PFSK-1 (cell line): ENCODE data around the gene RTN1.

Experiments used
- POLR2AphosphoS5 ChIP-seq: IDR thresholded peaks from 2 replicates; pipeline ENCODE4 v1.6.1; 2012; ENCODE audit warnings: low read depth, mild to moderate bottlenecking, control low read depth, low read length, moderate library complexity
- SIN3A ChIP-seq: IDR thresholded peaks from 2 replicates; pipeline ENCODE4 v1.6.1; 2012; ENCODE audit warnings: mild to moderate bottlenecking, low read length, moderate library complexity, borderline replicate concordance; ENCODE audit not compliant: insufficient read depth
- TAF1 ChIP-seq: IDR thresholded peaks from 2 replicates; pipeline ENCODE4 v1.6.1; 2012; ENCODE audit warnings: low read length, control low read depth, borderline replicate concordance; ENCODE audit not compliant: insufficient read depth
- TF ChIP-seq, protein P1 (sequence below), 2 experiments: IDR thresholded peaks; 2 replicates each; pipeline versions ENCODE4 v1.6.1 to v1.8.0; 2011 to 2012; ENCODE audit warnings: low read depth in 2 of 2, low read length in 2 of 2, control low read depth in 1 of 2, inconsistent platforms in 1 of 2, mild to moderate bottlenecking in 1 of 2, moderate library complexity in 1 of 2; ENCODE audit not compliant: insufficient read depth in 1 of 2

DNA sequence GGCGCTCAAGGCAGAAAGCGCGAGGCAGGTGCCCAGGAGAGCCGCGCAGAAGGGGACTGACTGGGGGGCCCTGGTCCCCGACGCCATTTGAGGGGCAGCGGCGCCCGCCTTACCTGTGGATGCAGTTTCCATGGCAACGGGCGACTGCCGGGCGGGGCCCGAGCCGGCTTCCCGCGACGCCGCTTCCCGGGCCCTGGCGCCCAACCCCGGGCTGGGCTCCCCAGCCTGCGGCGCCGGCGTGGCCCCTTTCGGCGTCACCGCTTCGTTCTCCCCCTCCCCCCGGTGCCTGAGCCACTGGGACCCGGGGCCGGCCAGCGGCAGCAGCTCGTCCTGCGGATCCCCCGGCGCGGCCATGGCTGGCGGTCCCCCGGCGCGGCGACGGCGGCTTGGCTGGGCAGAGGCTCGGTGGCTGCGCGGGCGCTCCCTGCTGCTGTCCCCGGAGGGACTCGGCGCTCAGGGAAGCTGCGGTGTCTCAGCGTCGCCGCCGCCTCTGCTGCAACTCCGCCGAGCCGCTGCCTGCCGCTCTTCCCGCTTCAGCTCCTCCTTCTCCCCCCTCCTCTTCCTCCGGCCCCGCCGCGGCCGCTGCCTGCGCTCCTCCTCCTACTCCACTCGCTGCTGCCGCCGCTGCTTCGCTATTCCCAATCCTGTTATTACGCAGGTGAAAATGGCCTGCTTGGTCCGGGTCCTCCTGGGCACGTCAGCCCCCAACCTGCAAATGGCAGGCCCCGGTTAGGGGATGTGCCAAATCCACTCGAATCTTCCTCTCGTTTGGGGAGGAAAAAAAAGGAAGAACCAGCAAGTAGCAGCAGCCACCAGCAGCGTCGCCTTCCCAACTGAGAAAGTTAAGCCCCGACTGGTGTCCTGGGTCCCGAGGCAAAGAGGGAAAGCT is at the start of gene RTN1:
- no peak for TF ChIP-seq SIN3A
- no peak for TF ChIP-seq POLR2AphosphoS5
- TF ChIP-seq, protein P1, sequence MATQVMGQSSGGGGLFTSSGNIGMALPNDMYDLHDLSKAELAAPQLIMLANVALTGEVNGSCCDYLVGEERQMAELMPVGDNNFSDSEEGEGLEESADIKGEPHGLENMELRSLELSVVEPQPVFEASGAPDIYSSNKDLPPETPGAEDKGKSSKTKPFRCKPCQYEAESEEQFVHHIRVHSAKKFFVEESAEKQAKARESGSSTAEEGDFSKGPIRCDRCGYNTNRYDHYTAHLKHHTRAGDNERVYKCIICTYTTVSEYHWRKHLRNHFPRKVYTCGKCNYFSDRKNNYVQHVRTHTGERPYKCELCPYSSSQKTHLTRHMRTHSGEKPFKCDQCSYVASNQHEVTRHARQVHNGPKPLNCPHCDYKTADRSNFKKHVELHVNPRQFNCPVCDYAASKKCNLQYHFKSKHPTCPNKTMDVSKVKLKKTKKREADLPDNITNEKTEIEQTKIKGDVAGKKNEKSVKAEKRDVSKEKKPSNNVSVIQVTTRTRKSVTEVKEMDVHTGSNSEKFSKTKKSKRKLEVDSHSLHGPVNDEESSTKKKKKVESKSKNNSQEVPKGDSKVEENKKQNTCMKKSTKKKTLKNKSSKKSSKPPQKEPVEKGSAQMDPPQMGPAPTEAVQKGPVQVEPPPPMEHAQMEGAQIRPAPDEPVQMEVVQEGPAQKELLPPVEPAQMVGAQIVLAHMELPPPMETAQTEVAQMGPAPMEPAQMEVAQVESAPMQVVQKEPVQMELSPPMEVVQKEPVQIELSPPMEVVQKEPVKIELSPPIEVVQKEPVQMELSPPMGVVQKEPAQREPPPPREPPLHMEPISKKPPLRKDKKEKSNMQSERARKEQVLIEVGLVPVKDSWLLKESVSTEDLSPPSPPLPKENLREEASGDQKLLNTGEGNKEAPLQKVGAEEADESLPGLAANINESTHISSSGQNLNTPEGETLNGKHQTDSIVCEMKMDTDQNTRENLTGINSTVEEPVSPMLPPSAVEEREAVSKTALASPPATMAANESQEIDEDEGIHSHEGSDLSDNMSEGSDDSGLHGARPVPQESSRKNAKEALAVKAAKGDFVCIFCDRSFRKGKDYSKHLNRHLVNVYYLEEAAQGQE (IDR thresholded peaks at IDR 0.05; ENCODE audit: insufficient read depth in 1 of 2, low read depth in 2 of 2, low read length in 2 of 2): no peak
- TF ChIP-seq TAF1: no peak
